Measurements from ENCODE around the gene XPO6.

Gene XPO6

GRCh38 chr16:28184625-28185024 lies 27.1 kb downstream of the XPO6 start:
- no peak for DNase-seq (ENCODE audit: low spot score)

GRCh38 chr16:28183930-28184329 lies 27.8 kb downstream of the XPO6 start:
- no peak for DNase-seq (ENCODE audit: low spot score)

GRCh38 chr16:28183484-28183883 lies 28.3 kb downstream of the XPO6 start:
- no peak for DNase-seq (ENCODE audit: low spot score)

GRCh38 chr16:28182801-28183200 lies 29.0 kb downstream of the XPO6 start:
- no peak for DNase-seq (ENCODE audit: low spot score)

GRCh38 chr16:28182183-28182582 lies 29.6 kb downstream of the XPO6 start:
- DNase-seq (ENCODE audit: low spot score) = no peak

- DNase-seq (ENCODE audit: low spot score) = peak; percentile 57
Measured at GRCh38 chr16:28181515-28181914, 30.2 kb downstream of the XPO6 start.

- DNase-seq (ENCODE audit: low spot score) = no peak
Measured at GRCh38 chr16:28180655-28181460, 30.9 kb downstream of the XPO6 start.

GRCh38 chr16:28179354-28179753 lies 32.4 kb downstream of the XPO6 start:
- DNase-seq (ENCODE audit: low spot score) = no peak

- DNase-seq (ENCODE audit: low spot score) = no peak
Measured at GRCh38 chr16:28175715-28176114, 36.0 kb downstream of the XPO6 start.

GRCh38 chr16:28172336-28172735 lies 39.4 kb downstream of the XPO6 start:
- no peak for DNase-seq (ENCODE audit: low spot score)

- no peak for DNase-seq (ENCODE audit: low spot score)
Measured at GRCh38 chr16:28171816-28172215, 39.9 kb downstream of the XPO6 start.

GRCh38 chr16:28168991-28169554 lies 42.7 kb downstream of the XPO6 start:
- no peak for DNase-seq (ENCODE audit: low spot score)

- no peak for DNase-seq (ENCODE audit: low spot score)
Measured at GRCh38 chr16:28167730-28168129, 44.0 kb downstream of the XPO6 start.

- DNase-seq (ENCODE audit: low spot score) = no peak
Measured at GRCh38 chr16:28167221-28167620, 44.5 kb downstream of the XPO6 start.

- no peak for DNase-seq (ENCODE audit: low spot score)
Measured at GRCh38 chr16:28166394-28167208, 45.2 kb downstream of the XPO6 start.

GRCh38 chr16:28165598-28165997 lies 46.2 kb downstream of the XPO6 start:
- no peak for DNase-seq (ENCODE audit: low spot score)

- no peak for DNase-seq (ENCODE audit: low spot score)
Measured at GRCh38 chr16:28164140-28164539, 47.6 kb downstream of the XPO6 start.

GRCh38 chr16:28163699-28164098 lies 48.1 kb downstream of the XPO6 start:
- no peak for DNase-seq (ENCODE audit: low spot score)

- DNase-seq (ENCODE audit: low spot score) = no peak
Measured at GRCh38 chr16:28162326-28162877, 49.4 kb downstream of the XPO6 start.

- DNase-seq (ENCODE audit: low spot score) = no peak
Measured at GRCh38 chr16:28161626-28162025, 50.1 kb downstream of the XPO6 start.

GRCh38 chr16:28158136-28158535 lies 53.6 kb downstream of the XPO6 start:
- DNase-seq (ENCODE audit: low spot score) = no peak

GRCh38 chr16:28156056-28156680 lies 55.6 kb downstream of the XPO6 start:
- no peak for DNase-seq (ENCODE audit: low spot score)
